ENCODE data around the gene TRIM45. TPM values are rescaled to one million over a fixed set of nuclear protein-coding genes. Genes with fewer than 3 reads are reported as not detected.

The TRIM45 gene
- total and polyA plus RNA-seq, 2 of the 4 experiments (the other 2 are of a cell fraction) = 2.0 to 5.1 TPM

GRCh38 chr1:117093091-117093534, 28.4 kb downstream of the TRIM45 start:
- Histone ChIP-seq H4K20me1 (ENCODE audit: insufficient read depth, low read length) (peaks cover 3% of the 10 kb centered on the region; the same call in 1 of the 2 replicates), H2BK5ac (ENCODE audit: low read depth, low read length, poor library complexity, severe bottlenecking) (peak overlapping the region; percentile 86), H2AFZ (replicated peaks; ENCODE audit: low read length, poor library complexity) (no peak overlapping the region), H4K91ac (ENCODE audit: insufficient read depth, low read depth, low read length) (peak overlapping the region; percentile 90; the same call in 1 of the 2 replicates), H3K18ac (ENCODE audit: low read depth, low read length) (no peak overlapping the region; the same call in 1 of the 2 replicates), H4K5ac (ENCODE audit: low read depth, low read length) (no peak overlapping the region; the same call in 1 of the 2 replicates), H3K56ac (ENCODE audit: extremely low read depth, insufficient read depth, low read length) (peak overlapping the region; percentile 49), H2AK5ac (ENCODE audit: low read depth, low read length) (no peak overlapping the region), H3K79me1 (ENCODE audit: low read depth in 1 of 2, low read length in 2 of 2) (peaks cover 0 to 8% of the 10 kb centered on the region in 2 experiments; a peak in 1 of 4 replicates), H3K9me3 (ENCODE audit: control insufficient read depth, insufficient read depth, low read length) (no peaks in the 10 kb centered on the region), H3K9me1 (ENCODE audit: insufficient read depth, low read length) (peaks cover 25% of the 10 kb centered on the region), H2BK20ac (ENCODE audit: low read depth, low read length) (peak overlapping the region; percentile 78), H3K27ac (ENCODE audit: insufficient read depth, low read length) (peak overlapping the region; percentile 62; the same call in 1 of the 2 replicates), H3K36me3 (ENCODE audit: control insufficient read depth, insufficient read depth, low read length) (no peaks in the 10 kb centered on the region), H3K14ac (replicated peaks; ENCODE audit: low read depth, low read length) (no peak overlapping the region), H3K4me3 (ENCODE audit: insufficient read depth, low read depth, low read length) (no peak overlapping the region), H4K8ac (ENCODE audit: low read depth in 2 of 2, low read length in 2 of 2) (peak overlapping the region in 1 of 2 experiments; percentile 70; a peak in 1 of 4 replicates), H3K27me3 (ENCODE audit: control insufficient read depth, insufficient read depth, low read length) (no peaks in the 10 kb centered on the region), H2AK9ac (replicated peaks; ENCODE audit: low read depth, low read length, poor library complexity) (no peak overlapping the region), H3K4me1 (ENCODE audit: control insufficient read depth, insufficient read depth, low read length) (peaks cover 24% of the 10 kb centered on the region), H3K4me2 (ENCODE audit: low read depth, low read length) (peak overlapping the region; percentile 60), H3K4ac (ENCODE audit: low read depth, low read length) (peak overlapping the region; percentile 76; the same call in 1 of the 2 replicates), H3K9ac (ENCODE audit: low read depth, low read length) (no peak overlapping the region), H3K23ac (ENCODE audit: low read depth, low read length) (no peak overlapping the region), H2BK120ac (ENCODE audit: low read depth, low read length) (peak overlapping the region; percentile 86; the same call in 1 of the 2 replicates), H2BK15ac (ENCODE audit: low read depth, low read length) (peak overlapping the region; percentile 83; the same call in 2 of the 3 replicates)
- peak; percentile 74; the same call in 1 of the 2 replicates for TF ChIP-seq MXI1 (IDR thresholded peaks at IDR 0.05; ENCODE audit: borderline replicate concordance, low read depth, low read length)
- no peak for TF ChIP-seq USF2 (IDR thresholded peaks at IDR 0.05; ENCODE audit: low read depth, low read length)
- peak; percentile 60; the same call in 1 of the 2 replicates for TF ChIP-seq FOS (IDR thresholded peaks at IDR 0.05; ENCODE audit: low read depth, low read length)
- peak; percentile 77 for TF ChIP-seq BHLHE40 (IDR thresholded peaks at IDR 0.05; ENCODE audit: low read depth, low read length)
- TF ChIP-seq POLR2A (IDR thresholded peaks at IDR 0.05; ENCODE audit: low read depth, low read length) = peak; percentile 39; the same call in 1 of the 2 replicates
- TF ChIP-seq RAD21 (IDR thresholded peaks at IDR 0.05; ENCODE audit: low read length) = no peak
- TF ChIP-seq CTCF (conservative IDR thresholded peaks at IDR 0.05; ENCODE audit: low read depth, low read length) = no peak
- no peak for TF ChIP-seq MAZ (IDR thresholded peaks at IDR 0.05; ENCODE audit: borderline replicate concordance, low read depth, low read length)
- no peak for TF ChIP-seq ELK1 (IDR thresholded peaks at IDR 0.05; ENCODE audit: borderline replicate concordance, low read depth, low read length)
- TF ChIP-seq CEBPB (IDR thresholded peaks at IDR 0.05; ENCODE audit: low read depth, low read length) = peak; percentile 58
- peak; percentile 89 for TF ChIP-seq NFE2L2 (IDR thresholded peaks at IDR 0.05; ENCODE audit: low read depth, low read length)
- TF ChIP-seq CHD1 (IDR thresholded peaks at IDR 0.05; ENCODE audit: low read depth, low read length) = no peak; the same call in 1 of the 2 replicates
- TF ChIP-seq MAFK (IDR thresholded peaks at IDR 0.05; ENCODE audit: low read depth, low read length) = peak; percentile 68
- TF ChIP-seq RFX5 (IDR thresholded peaks at IDR 0.05; ENCODE audit: low read depth, low read length) = 0 out of 2 replicates have a peak, but pooled peaks have one; percentile 6
- WGBS, 2 experiments (ENCODE audit: extremely low coverage in 2 of 2, insufficient read length in 1 of 2) = 0% methylated on average over 3 of the region's 7 CpGs; no CpG with 5 or more reads in 1 of the 2 experiments
- dilution Hi-C loops (cut with HindIII; ENCODE audit: low sequenced_read_pairs, unreplicated experiment) = no loop called here
- ChIA-PET POLR2A (ENCODE audit: unreplicated experiment) (interaction anchor here (1.1 kb wide), 1 partner anchor 149 kb away, joined by 3 read pairs; no protein-coding TSS in a partner anchor), CTCF (interaction anchor here (0.6 to 2.8 kb wide), 7 partner anchors 12 to 192 kb away, joined by 3 to 11 read pairs (median 5); no protein-coding TSS in a partner anchor)
- peak; percentile 93 for ATAC-seq (ENCODE audit: low read depth)
- no TSS peak for BruUV-seq (replicated peaks)
- intact Hi-C loops (cut with micrococcal nuclease) = no loop called here
- in situ Hi-C loops (cut with MboI; ENCODE audit: low sequenced_read_pairs) = no loop called here
- DNase-seq = peak; percentile 100

All from IMR-90 (cell line).